NT2/D1 (cell line): ENCODE results near the gene GALM.

Experiments used
- DNase-seq: peaks from one replicate; pipeline ENCODE4 v3.0.0-alpha.2; 2011; ENCODE audit warnings: low read depth, low spot score
- H3K27me3 ChIP-seq: 2 replicates; pipeline ENCODE4 v1.6.0; 2011; ENCODE audit warnings: mild to moderate bottlenecking; ENCODE audit not compliant: insufficient read length, insufficient read depth
- H3K36me3 ChIP-seq: 2 replicates; pipeline ENCODE4 v1.6.1; 2011; ENCODE audit warnings: mild to moderate bottlenecking, low read length, mixed read lengths; ENCODE audit not compliant: insufficient read depth, insufficient read length
- H3K4me1 ChIP-seq: 2 replicates; pipeline ENCODE4 v1.5.1; 2011; ENCODE audit not compliant: insufficient read depth, insufficient read length
- H3K4me3 ChIP-seq: 2 replicates; pipeline ENCODE4 v1.5.1; 2011; ENCODE audit warnings: low read depth; ENCODE audit not compliant: insufficient read length
- H3K9ac ChIP-seq: 2 replicates; pipeline ENCODE4 v1.6.0; 2011; ENCODE audit warnings: low read depth; ENCODE audit not compliant: insufficient read length
- H3K9me3 ChIP-seq: 2 replicates; pipeline ENCODE4 v1.5.1; 2011; ENCODE audit warnings: mild to moderate bottlenecking, low read length; ENCODE audit not compliant: insufficient read depth
- SUZ12 ChIP-seq: IDR thresholded peaks from 2 replicates; pipeline ENCODE4 v1.6.1; 2011; ENCODE audit not compliant: insufficient read length, insufficient read depth; ENCODE audit errors: extremely low read depth
- YY1 ChIP-seq: IDR thresholded peaks from 2 replicates; pipeline ENCODE4 v1.6.1; 2011; ENCODE audit not compliant: insufficient read length, insufficient read depth
- ZNF274 ChIP-seq: IDR thresholded peaks from 2 replicates; pipeline ENCODE4 v1.6.1; 2011; ENCODE audit warnings: mild to moderate bottlenecking, low read depth, low read length

The GALM gene

DNA sequence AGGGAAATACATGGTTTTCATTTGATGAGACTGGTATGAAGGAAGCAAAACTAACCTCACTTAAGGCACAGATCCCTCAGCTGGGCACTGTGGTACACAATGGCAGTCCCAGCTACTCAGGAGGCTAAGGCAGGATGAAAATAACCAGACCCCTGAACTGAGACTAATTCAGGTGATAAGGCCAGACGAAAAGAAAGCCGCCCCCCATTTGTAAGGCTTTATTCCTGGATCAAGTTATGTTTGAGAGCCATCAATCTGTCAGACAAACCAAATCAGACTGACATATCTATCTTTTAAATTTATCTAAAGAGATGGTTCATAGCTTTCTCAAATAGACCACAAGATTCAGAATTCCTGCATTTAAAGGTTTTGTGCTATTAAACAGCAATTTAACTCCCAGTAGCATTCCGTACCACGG lies 81.1 kb downstream of the GALM start:
- no peak overlapping the region for H3K9ac ChIP-seq
- TF ChIP-seq SUZ12 (no peak), ZNF274 (no peak), YY1 (no peak)
- no peaks in the 10 kb centered on the region for H3K9me3 ChIP-seq
- H3K4me1 ChIP-seq, result no peaks in the 10 kb centered on the region
- no peaks in the 10 kb centered on the region for H3K27me3 ChIP-seq
- DNase-seq, result no peak
- peaks cover 83% of the 10 kb centered on the region for H3K36me3 ChIP-seq
- H3K4me3 ChIP-seq, result no peak overlapping the region

DNA sequence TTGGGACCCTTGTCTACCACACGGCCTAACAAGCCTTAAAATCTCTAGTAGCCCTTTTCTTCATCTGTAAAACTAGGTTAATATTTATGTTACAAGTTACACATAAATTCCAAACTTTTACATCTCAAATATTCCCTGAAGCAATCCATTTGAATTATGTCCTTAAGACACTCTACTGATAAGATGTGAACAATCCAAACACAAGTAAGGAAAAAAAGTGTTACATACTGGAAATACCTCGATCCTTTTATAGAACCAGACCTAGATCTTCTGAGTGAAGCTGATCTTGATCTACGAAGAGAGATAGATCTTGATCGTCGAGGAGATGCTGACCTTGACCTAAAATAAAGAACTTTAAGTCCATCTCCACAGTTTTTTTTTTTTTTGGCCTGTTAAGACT lies 81.9 kb downstream of the GALM start:
- H3K9me3 ChIP-seq, result no peaks in the 10 kb centered on the region
- TF ChIP-seq ZNF274 (no peak), YY1 (no peak), SUZ12 (no peak)
- no peaks in the 10 kb centered on the region for H3K27me3 ChIP-seq
- no peaks in the 10 kb centered on the region for H3K4me1 ChIP-seq
- H3K4me3 ChIP-seq, result no peak overlapping the region
- H3K9ac ChIP-seq, result no peak overlapping the region
- H3K36me3 ChIP-seq, result peaks cover 77% of the 10 kb centered on the region
- no peak for DNase-seq

- TF ChIP-seq ZNF274 (no peak), SUZ12 (no peak), YY1 (no peak)
- Histone ChIP-seq H3K4me3 (no peak overlapping the region), H3K36me3 (peaks cover 71% of the 10 kb centered on the region), H3K27me3 (no peaks in the 10 kb centered on the region), H3K9ac (peak overlapping the region; percentile 10), H3K9me3 (no peaks in the 10 kb centered on the region), H3K4me1 (no peaks in the 10 kb centered on the region)
- DNase-seq, result no peak
Measured at GRCh38 chr2:38748391-38748790, 82.5 kb downstream of the GALM start.

GRCh38 chr2:38748943-38749804 lies 83.3 kb downstream of the GALM start:
- H3K9ac ChIP-seq, result peak overlapping the region; percentile 98
- H3K4me1 ChIP-seq, result no peaks in the 10 kb centered on the region
- DNase-seq, result no peak
- H3K36me3 ChIP-seq, result peaks cover 63% of the 10 kb centered on the region
- H3K27me3 ChIP-seq, result no peaks in the 10 kb centered on the region
- H3K9me3 ChIP-seq, result no peaks in the 10 kb centered on the region
- TF ChIP-seq YY1, result no peak
- no peak for TF ChIP-seq ZNF274
- no peak for TF ChIP-seq SUZ12
- peak overlapping the region; percentile 91 for H3K4me3 ChIP-seq

DNA sequence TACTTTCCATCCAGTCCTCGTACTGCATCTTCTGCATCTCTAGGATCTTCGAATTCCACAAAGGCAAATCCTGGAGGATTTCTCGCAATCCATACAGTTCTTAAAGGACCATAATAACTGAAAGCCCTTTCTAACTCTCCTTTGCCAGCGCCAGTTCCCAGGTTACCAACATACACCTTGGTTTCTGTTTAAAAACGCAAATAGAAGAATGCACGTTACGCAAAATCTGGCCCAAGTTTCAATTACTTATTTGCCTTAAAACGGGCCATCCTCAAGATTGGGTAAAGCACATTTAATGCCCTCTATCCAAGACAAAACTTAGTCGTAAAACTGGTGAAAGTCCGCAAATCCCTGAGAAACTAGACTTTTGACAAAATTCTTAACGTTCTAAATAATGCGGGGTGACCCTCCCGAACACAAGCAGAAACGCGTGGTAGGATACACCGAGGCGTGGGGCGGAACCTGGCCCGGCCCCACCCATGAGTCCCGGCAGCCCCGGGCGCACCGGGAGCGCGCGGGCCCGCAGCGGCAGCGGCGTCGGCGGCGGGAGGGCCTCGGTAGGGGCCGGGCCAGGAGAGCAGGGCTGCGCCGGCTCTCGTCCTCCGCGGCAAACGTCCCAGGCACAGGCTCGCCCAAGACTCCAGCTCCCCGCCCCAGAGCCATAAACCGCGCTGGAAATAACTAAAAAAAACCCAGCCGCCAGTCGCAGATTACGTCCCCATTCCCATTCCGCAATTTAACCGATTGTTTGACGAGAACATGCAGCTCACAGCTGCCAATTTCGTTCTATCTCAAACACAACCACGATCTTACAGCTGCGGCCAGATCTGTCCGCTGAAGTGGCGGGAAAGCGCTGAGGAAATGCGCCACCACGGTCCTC lies 84.3 kb downstream of the GALM start:
- peak overlapping the region; percentile 98 for H3K9ac ChIP-seq
- no peaks in the 10 kb centered on the region for H3K9me3 ChIP-seq
- no peaks in the 10 kb centered on the region for H3K27me3 ChIP-seq
- TF ChIP-seq ZNF274, result no peak
- no peak for TF ChIP-seq SUZ12
- TF ChIP-seq YY1, result no peak
- H3K36me3 ChIP-seq, result peaks cover 52% of the 10 kb centered on the region
- H3K4me1 ChIP-seq, result no peaks in the 10 kb centered on the region
- peak overlapping the region; percentile 91 for H3K4me3 ChIP-seq
- peak; percentile 27 for DNase-seq

- Histone ChIP-seq H3K27me3 (no peaks in the 10 kb centered on the region), H3K36me3 (peaks cover 44% of the 10 kb centered on the region), H3K4me3 (peak within 1 kb of the TSS; percentile 91), H3K9me3 (no peaks in the 10 kb centered on the region), H3K4me1 (no peaks in the 10 kb centered on the region), H3K9ac (peak within 1 kb of the TSS; percentile 98)
- peak; percentile 98 for DNase-seq
- TF ChIP-seq SUZ12, result no peak
- TF ChIP-seq YY1, result peak; percentile 46
Measured at GRCh38 chr2:38750891-38751595, 85.1 kb downstream of the GALM start, which contains the start of gene SRSF7. SRSF7 (minus strand) TSS chr2:38751361; CDS start chr2:38751256, 105 bp downstream.
